GM10266 (cell line): Measurements from ENCODE around the gene TMPRSS9.
A peak's percentile ranks its signal among the peaks of the same experiment; 100 is the strongest.

ENCODE experiments used
- DNase-seq: peaks from one replicate; pipeline ENCODE4 v3.0.0; 2012; ENCODE audit errors: extremely low spot score
- CTCF ChIP-seq: IDR thresholded peaks from 2 replicates; pipeline ENCODE4 v1.5.1; 2012; ENCODE audit warnings: mild to moderate bottlenecking, low read depth; ENCODE audit not compliant: control insufficient read depth, insufficient read depth; ENCODE audit errors: missing control alignments

The TMPRSS9 gene

GRCh38 chr19:2355168-2356035, 4.7 kb upstream of the TMPRSS9 start:
- no peak for TF ChIP-seq CTCF
- no peak for DNase-seq

GRCh38 chr19:2356036-2356646, 3.9 kb upstream of the TMPRSS9 start:
- TF ChIP-seq CTCF, result no peak
- DNase-seq, result peak; percentile 29

GRCh38 chr19:2357279-2358206, 2.5 kb upstream of the TMPRSS9 start:
- no peak for DNase-seq
- no peak for TF ChIP-seq CTCF

- no peak for DNase-seq
- TF ChIP-seq CTCF, result no peak
Observed at GRCh38 chr19:2358548-2359173, 1.4 kb upstream of the TMPRSS9 start.

- no peak for TF ChIP-seq CTCF
- no peak for DNase-seq
Observed at GRCh38 chr19:2360833-2361232, 768 bp downstream of the TMPRSS9 start.

GRCh38 chr19:2361246-2362045, 1.4 kb downstream of the TMPRSS9 start:
- no peak for DNase-seq
- TF ChIP-seq CTCF, result no peak
